Placental pericyte (primary cell): Measurements from ENCODE around the gene LGR5. TPM values are rescaled to one million over a fixed set of nuclear protein-coding genes. Genes with fewer than 3 reads are reported as not detected.

Experiments used
- total RNA-seq: library from RNA; depleted of rRNA; stranded (reverse); fragments of >200 nt; gene quantifications from 2 replicates; pipeline ENCODE4 v1.2.3, GENCODE V29; 2012

Gene LGR5, protein sequence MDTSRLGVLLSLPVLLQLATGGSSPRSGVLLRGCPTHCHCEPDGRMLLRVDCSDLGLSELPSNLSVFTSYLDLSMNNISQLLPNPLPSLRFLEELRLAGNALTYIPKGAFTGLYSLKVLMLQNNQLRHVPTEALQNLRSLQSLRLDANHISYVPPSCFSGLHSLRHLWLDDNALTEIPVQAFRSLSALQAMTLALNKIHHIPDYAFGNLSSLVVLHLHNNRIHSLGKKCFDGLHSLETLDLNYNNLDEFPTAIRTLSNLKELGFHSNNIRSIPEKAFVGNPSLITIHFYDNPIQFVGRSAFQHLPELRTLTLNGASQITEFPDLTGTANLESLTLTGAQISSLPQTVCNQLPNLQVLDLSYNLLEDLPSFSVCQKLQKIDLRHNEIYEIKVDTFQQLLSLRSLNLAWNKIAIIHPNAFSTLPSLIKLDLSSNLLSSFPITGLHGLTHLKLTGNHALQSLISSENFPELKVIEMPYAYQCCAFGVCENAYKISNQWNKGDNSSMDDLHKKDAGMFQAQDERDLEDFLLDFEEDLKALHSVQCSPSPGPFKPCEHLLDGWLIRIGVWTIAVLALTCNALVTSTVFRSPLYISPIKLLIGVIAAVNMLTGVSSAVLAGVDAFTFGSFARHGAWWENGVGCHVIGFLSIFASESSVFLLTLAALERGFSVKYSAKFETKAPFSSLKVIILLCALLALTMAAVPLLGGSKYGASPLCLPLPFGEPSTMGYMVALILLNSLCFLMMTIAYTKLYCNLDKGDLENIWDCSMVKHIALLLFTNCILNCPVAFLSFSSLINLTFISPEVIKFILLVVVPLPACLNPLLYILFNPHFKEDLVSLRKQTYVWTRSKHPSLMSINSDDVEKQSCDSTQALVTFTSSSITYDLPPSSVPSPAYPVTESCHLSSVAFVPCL
- not detected in 2 replicates for total RNA-seq

GRCh38 chr12:71439613-71440344 lies at the start of gene LGR5:
Gene LGR5, plus strand, starts transcription at chr12:71439798. Its CDS starts 283 bp downstream, at chr12:71440081.

Other genes with a start within 250 kb of the LGR5 start
- 35.7 and 45.1 TPM in 2 replicates for gene ZFC3H1, start 224.1 kb downstream of the LGR5 start, total RNA-seq
- gene THAP2, start 224.5 kb downstream of the LGR5 start, total RNA-seq, result 2.8 and 3.1 TPM in 2 replicates
- 8.3 and 38.9 TPM in 2 replicates for gene TMEM19, start 246.3 kb downstream of the LGR5 start, total RNA-seq